K562 (cell line): ENCODE results near the gene MAD2L1. TPM values are rescaled to one million over a fixed set of nuclear protein-coding genes. Genes with fewer than 3 reads are reported as not detected.
A peak's percentile ranks its signal among the peaks of the same experiment; 100 is the strongest.

Experiments
- ATAC-seq: fragments of 200-7000 bp; cut with Tn5 transposase; 3 replicates; pipeline ENCODE4 v1.9.1; 2020; ENCODE audit warnings: moderate library complexity
- BruUV-seq: library from RNA; stranded (reverse); fragments of 400-500 nt; replicated peaks from 2 replicates; lab custom pipeline; 2021; lab: Mats Ljungman, UMichigan
- CTCF ChIA-PET: fragments of 300-600 bp; formaldehyde crosslinking; extraction: SDS; loops from one replicate; lab custom pipeline; 2021; ENCODE audit warnings: low intra/inter-chr PET ratio; lab: Yijun Ruan, JAX
- POLR2A ChIA-PET: fragments of 300-600, 350-650 bp; sonication (Branson Sonifier 250); formaldehyde crosslinking; extraction: SDS; loops from one replicate; lab custom pipeline; 2021; ENCODE audit warnings: antibody characterized with exemption, inconsistent platforms; lab: Yijun Ruan, JAX
- DNase-seq, 4 experiments: peaks; one replicate each; pipeline versions ENCODE4 v3.0.0 to v3.0.0-alpha.2; 2011 to 2018; ENCODE audit warnings: low spot score in 3 of 4, mixed read lengths in 3 of 4; ENCODE audit errors: extremely low read depth in 1 of 4
- FAIRE-seq: peaks from 2 replicates; lab custom pipeline; 2011; peaks lifted over from hg19 to GRCh38; lab: Jason Lieb, UNC
- H2AFZ ChIP-seq: 2 replicates; pipeline ENCODE4 v1.6.0; 2011; ENCODE audit warnings: low read depth, low read length, control low read depth, inconsistent platforms
- H3K27ac ChIP-seq: fragments of 200-600 bp; 3 replicates; pipeline ENCODE4 v1.8.0; 2011; ENCODE audit warnings: low read depth, mild to moderate bottlenecking, control low read depth, inconsistent platforms, low read length, moderate library complexity, mixed read lengths; ENCODE audit errors: extremely low read depth
- H3K27me3 ChIP-seq, 2 experiments: fragments of 300-600 bp in 1 of 2; 2 replicates in 1 of 2; 3 replicates in 1 of 2; pipeline versions ENCODE4 v1.6.0 to v1.8.0; 2011; ENCODE audit warnings: inconsistent platforms in 2 of 2, low read length in 2 of 2, mild to moderate bottlenecking in 1 of 2, mixed read lengths in 1 of 2, moderate library complexity in 1 of 2; ENCODE audit not compliant: control insufficient read depth in 2 of 2, insufficient read depth in 2 of 2
- H3K36me3 ChIP-seq: fragments of 300-600 bp; 3 replicates; pipeline ENCODE4 v1.8.0; 2011; ENCODE audit warnings: mild to moderate bottlenecking, low read length, inconsistent platforms; ENCODE audit not compliant: control insufficient read depth, insufficient read depth
- H3K4me1 ChIP-seq, 2 experiments: fragments of 200-600 bp in 1 of 2; replicated peaks in 1 of 2; 2 replicates in 1 of 2; 3 replicates in 1 of 2; pipeline versions ENCODE4 v1.5.1 to v1.8.0; 2011; ENCODE audit warnings: inconsistent platforms in 2 of 2, low read length in 2 of 2, mild to moderate bottlenecking in 1 of 2, mixed read lengths in 1 of 2, moderate library complexity in 1 of 2; ENCODE audit not compliant: control insufficient read depth in 2 of 2, insufficient read depth in 2 of 2
- H3K4me2 ChIP-seq: 2 replicates; pipeline ENCODE4 v1.6.1; 2011; ENCODE audit warnings: low read length, control low read depth, inconsistent platforms, mixed read lengths; ENCODE audit not compliant: insufficient read depth
- H3K4me3 ChIP-seq: fragments of 200-600 bp; sonication (generic), shearing (Covaris generic); 2 replicates; pipeline ENCODE4 v1.5.1; 2016; ENCODE audit warnings: control low read depth, inconsistent platforms
- H3K79me2 ChIP-seq: fragments of 200-600 bp; 3 replicates; pipeline ENCODE4 v1.8.0; 2011; ENCODE audit warnings: low read length, inconsistent platforms; ENCODE audit not compliant: control insufficient read depth, insufficient read depth
- H3K9ac ChIP-seq, 2 experiments: 2 replicates each; pipeline versions ENCODE4 v1.6.0 to v1.6.1; 2011; ENCODE audit warnings: low read depth in 2 of 2, low read length in 2 of 2, control low read depth in 1 of 2, inconsistent platforms in 1 of 2, mild to moderate bottlenecking in 1 of 2, mixed read lengths in 1 of 2; ENCODE audit not compliant: insufficient read depth in 1 of 2
- H3K9me1 ChIP-seq: one replicate; pipeline ENCODE4 v1.6.0; 2011; ENCODE audit warnings: inconsistent platforms, mild to moderate bottlenecking, low read length, moderate library complexity; ENCODE audit not compliant: control insufficient read depth, insufficient read depth
- H3K9me3 ChIP-seq: replicated peaks from 2 replicates; pipeline ENCODE4 v1.5.1; 2011; ENCODE audit warnings: low read depth, low read length, inconsistent platforms; ENCODE audit not compliant: control insufficient read depth, insufficient read depth
- H4K20me1 ChIP-seq: replicated peaks from 2 replicates; pipeline ENCODE4 v1.6.1; 2011; ENCODE audit warnings: low read length, inconsistent platforms, mixed read lengths; ENCODE audit not compliant: control insufficient read depth, insufficient read depth
- FOXA3 ChIP-seq, 2 experiments: fragments of 450-650 bp in 1 of 2; sonication (generic) in 1 of 2; formaldehyde crosslinking; IDR thresholded peaks in 1 of 2; conservative IDR thresholded peaks in 1 of 2; 2 replicates each; pipeline versions ENCODE4 v1.4.0 to v1.8.0; 2020 to 2022; ENCODE audit warnings: mild to moderate bottlenecking in 2 of 2, missing genetic modification reagents in 1 of 2
- NUFIP1 ChIP-seq: fragments of 450-650 bp; IDR thresholded peaks from 2 replicates; pipeline ENCODE4 v1.6.1; 2018; ENCODE audit not compliant: partially characterized antibody
- POLR2G ChIP-seq: fragments of 200-400 bp; formaldehyde crosslinking; IDR thresholded peaks from 2 replicates; pipeline ENCODE4 v1.6.1; 2017; ENCODE audit warnings: low read depth, mild to moderate bottlenecking, antibody characterized with exemption, low read length, moderate library complexity
- SAP30 ChIP-seq: fragments of 200-600 bp; sonication (generic); IDR thresholded peaks from 2 replicates; pipeline ENCODE4 v1.6.1; 2012; ENCODE audit warnings: borderline replicate concordance, low read depth, mild to moderate bottlenecking, moderate library complexity, low read length, control low read depth, inconsistent platforms; ENCODE audit not compliant: insufficient read depth, poor library complexity, severe bottlenecking
- SMARCA4 ChIP-seq: fragments of 450-650 bp; IDR thresholded peaks from 2 replicates; pipeline ENCODE4 v1.6.1; 2016
- SRSF7 ChIP-seq: fragments of 200-400 bp; formaldehyde crosslinking; optimal IDR thresholded peaks from 2 replicates; pipeline ENCODE3; 2017; ENCODE audit warnings: mild to moderate bottlenecking, low read depth, low read length
- SUPT5H ChIP-seq: fragments of 450-650 bp; IDR thresholded peaks from 2 replicates; pipeline ENCODE4 v1.6.1; 2016
- ZNF212 ChIP-seq: fragments of 450-650 bp; formaldehyde crosslinking; IDR thresholded peaks from 2 replicates; pipeline ENCODE4 v1.4.0; 2020; ENCODE audit warnings: mild to moderate bottlenecking
- ZNF316 ChIP-seq: fragments of 450-650 bp; IDR thresholded peaks from 2 replicates; pipeline ENCODE4 v1.6.1; 2016
- ZNF778 ChIP-seq: fragments of 450-650 bp; formaldehyde crosslinking; IDR thresholded peaks from 2 replicates; pipeline ENCODE4 v1.4.0; 2020; ENCODE audit warnings: mild to moderate bottlenecking, moderate library complexity
- WGBS: fragments of 100-300 bp; shearing (Covaris generic); methylation state at CpG from one replicate; pipeline ENCODE4 v1.1.6; 2016; ENCODE audit warnings: low coverage, mixed read lengths; ENCODE audit not compliant: insufficient coverage; ENCODE audit errors: missing lambda C conversion rate; 5-methylcytosine and 5-hydroxymethylcytosine counted together
- in situ Hi-C: fragments of 300-500 bp; cut with MboI; formaldehyde crosslinking; loops from 4 replicates; pipeline ENCODE4 v1.15.0; 2018; ENCODE audit warnings: inconsistent platforms, mixed read lengths
- intact Hi-C: fragments of 100-400 bp; cut with micrococcal nuclease; formaldehyde crosslinking; loops from 2 replicates; pipeline ENCODE4 v1.14.2; 2022
- polyA plus RNA-seq, 8 experiments: library from polyadenylated mRNA; depleted of rRNA in 4 of 8; stranded (reverse) in 5 of 8; unstranded in 3 of 8; fragments of >200 nt; fragmentation: Nextera tagmentation in 2 of 8; fragmentation: Illumina TruSeq in 1 of 8; extraction: Ambion mirVana in 2 of 8; extraction: Trizol in 1 of 8; gene quantifications; 2 replicates each; pipeline versions ENCODE4 v1.2.1 to v1.2.3, GENCODE V29; 2011 to 2014; ENCODE audit warnings: inconsistent platforms in 1 of 8, missing spikeins in 1 of 8
- total RNA-seq, 7 experiments: library from RNA; depleted of rRNA in 6 of 7; stranded (reverse); fragments of >200 nt in 6 of 7; fragmentation: Illumina TruSeq in 2 of 7; extraction: Trizol in 2 of 7; gene quantifications; 2 replicates each; pipeline versions ENCODE4 v1.2.1 to v1.2.3, GENCODE V29; 2011 to 2021; ENCODE audit warnings: low replicate concordance in 1 of 7

The MAD2L1 gene
- total and polyA plus RNA-seq, 9 of the 15 experiments (the other 6 are each of a cell fraction or from before 2014, with no cell fraction given), result 75.0 to 494 (median 129) TPM

GRCh38 chr4:120008957-120009356, 57.7 kb downstream of the MAD2L1 start:
- 0 out of 2 replicates have a peak, but pooled peaks have one; percentile 8 for TF ChIP-seq ZNF316
- no peak for TF ChIP-seq POLR2G
- no peaks in the 10 kb centered on the region for H3K4me1 ChIP-seq
- H3K9me3 ChIP-seq, result no peaks in the 10 kb centered on the region
- H3K79me2 ChIP-seq, result no peaks in the 10 kb centered on the region
- no peak for FAIRE-seq
- no TSS peak for BruUV-seq
- no peak for ATAC-seq
- H3K4me2 ChIP-seq, result no peak overlapping the region
- 0% methylated on average over 4 of the region's 4 CpGs for WGBS
- no peak for DNase-seq
- H3K9ac ChIP-seq, result no peak overlapping the region
- H2AFZ ChIP-seq, result no peak overlapping the region
- no peaks in the 10 kb centered on the region for H3K27me3 ChIP-seq
- no peaks in the 10 kb centered on the region for H4K20me1 ChIP-seq
- H3K4me3 ChIP-seq, result no peak overlapping the region
- no peak overlapping the region for H3K27ac ChIP-seq
- intact Hi-C loops (no loop called here), in situ Hi-C loops (no loop called here)
- ChIA-PET CTCF (no interaction called here), POLR2A (no interaction called here)
- H3K9me1 ChIP-seq, result no peaks in the 10 kb centered on the region
- H3K36me3 ChIP-seq, result no peaks in the 10 kb centered on the region

GRCh38 chr4:120007896-120008436, 58.7 kb downstream of the MAD2L1 start:
- no TSS peak for BruUV-seq
- Histone ChIP-seq H3K9ac (no peak overlapping the region), H3K4me1 (no peaks in the 10 kb centered on the region), H3K27me3 (no peaks in the 10 kb centered on the region), H3K79me2 (no peaks in the 10 kb centered on the region), H4K20me1 (no peaks in the 10 kb centered on the region), H3K27ac (no peak overlapping the region), H3K36me3 (no peaks in the 10 kb centered on the region), H3K9me3 (no peaks in the 10 kb centered on the region), H3K9me1 (no peaks in the 10 kb centered on the region), H3K4me2 (no peak overlapping the region), H2AFZ (no peak overlapping the region), H3K4me3 (no peak overlapping the region)
- ChIA-PET POLR2A (no interaction called here), CTCF (no interaction called here)
- intact Hi-C loops (no loop called here), in situ Hi-C loops (no loop called here)
- WGBS, result 4% methylated on average over 5 of the region's 5 CpGs
- DNase-seq (no peak), ATAC-seq (no peak), FAIRE-seq (no peak)
- no peak for TF ChIP-seq NUFIP1
- TF ChIP-seq SMARCA4, result no peak
- TF ChIP-seq ZNF778, result no peak
- TF ChIP-seq SUPT5H, result no peak
- no peak for TF ChIP-seq SAP30
- TF ChIP-seq FOXA3 (CRISPR knock-in tag; conservative IDR thresholded peaks at IDR 0.05 in 1 of 2, IDR thresholded peaks at IDR 0.05 in 1 of 2), result no peak
- TF ChIP-seq ZNF212 (CRISPR knock-in tag), result no peak
- TF ChIP-seq SRSF7, result no peak
